IPS-NIHi7 (cell line): ENCODE results near the gene MARCO.

ENCODE experiments used
- DNase-seq: peaks from one replicate; pipeline ENCODE4 v3.0.0; 2012; ENCODE audit warnings: mixed read lengths; ENCODE audit errors: extremely low spot score

MARCO gene

GRCh38 chr2:119040730-119041129 lies 98.7 kb downstream of the MARCO start:
- DNase-seq: no peak
